ENCODE measurements around the gene SCTR.

SCTR gene

GRCh38 chr2:119414894-119415293 lies 109.4 kb downstream of the SCTR start:
- Histone ChIP-seq H3K27ac (ENCODE audit: low read length) (no peak overlapping the region), H3K4me2 (ENCODE audit: low read depth, low read length) (no peak overlapping the region), H3K9ac (ENCODE audit: low read length) (no peak overlapping the region), H3K9me2 (replicated peaks; ENCODE audit: insufficient read depth, low read length) (no peaks in the 10 kb centered on the region), H3F3A (ENCODE audit: insufficient read depth, low read length) (no peaks in the 10 kb centered on the region), H3K9me3 (replicated peaks; ENCODE audit: insufficient read depth, low read length) (no peaks in the 10 kb centered on the region), H3K4me1 (ENCODE audit: low read length) (0 out of 2 replicates have a peak, but pooled peaks cover 6% of the 10 kb centered on the region), H3K36me3 (replicated peaks; ENCODE audit: insufficient read depth, low read length) (no peaks in the 10 kb centered on the region), H3K4me3 (ENCODE audit: low read length) (no peak overlapping the region), H2AFZ (ENCODE audit: low read length) (no peak overlapping the region), H3K79me2 (ENCODE audit: low read length) (no peaks in the 10 kb centered on the region), H3K27me3 (replicated peaks; ENCODE audit: insufficient read depth, low read length) (no peaks in the 10 kb centered on the region), H4K20me1 (ENCODE audit: insufficient read depth, low read length) (no peaks in the 10 kb centered on the region)
- TF ChIP-seq EZH2 (optimal IDR thresholded peaks at IDR 0.05; ENCODE audit: low read depth, low read length): no peak
- no peak for TF ChIP-seq CTCF (IDR thresholded peaks at IDR 0.05; ENCODE audit: low read length)
- no peak for TF ChIP-seq EZH2phosphoT487 (IDR thresholded peaks at IDR 0.05; ENCODE audit: low read length)
- DNase-seq: no peak

GRCh38 chr2:119409506-119409905 lies 114.8 kb downstream of the SCTR start:
- H3K9me2 ChIP-seq (replicated peaks; ENCODE audit: insufficient read depth, low read length): no peaks in the 10 kb centered on the region
- H3K9me3 ChIP-seq (replicated peaks; ENCODE audit: insufficient read depth, low read length): no peaks in the 10 kb centered on the region
- no peak overlapping the region for H3K4me3 ChIP-seq (ENCODE audit: low read length)
- no peak for TF ChIP-seq CTCF (IDR thresholded peaks at IDR 0.05; ENCODE audit: low read length)
- TF ChIP-seq EZH2phosphoT487 (IDR thresholded peaks at IDR 0.05; ENCODE audit: low read length): no peak
- no peak for TF ChIP-seq EZH2 (optimal IDR thresholded peaks at IDR 0.05; ENCODE audit: low read depth, low read length)
- H3K79me2 ChIP-seq (ENCODE audit: low read length): no peaks in the 10 kb centered on the region
- H3K27me3 ChIP-seq (replicated peaks; ENCODE audit: insufficient read depth, low read length): no peaks in the 10 kb centered on the region
- H3K4me2 ChIP-seq (ENCODE audit: low read depth, low read length): no peak overlapping the region
- no peaks in the 10 kb centered on the region for H4K20me1 ChIP-seq (ENCODE audit: insufficient read depth, low read length)
- H3K4me1 ChIP-seq (ENCODE audit: low read length): peaks cover 6% of the 10 kb centered on the region; the same call in 1 of the 2 replicates
- peaks cover 6% of the 10 kb centered on the region for H3F3A ChIP-seq (ENCODE audit: insufficient read depth, low read length)
- H3K9ac ChIP-seq (ENCODE audit: low read length): no peak overlapping the region
- no peak overlapping the region for H2AFZ ChIP-seq (ENCODE audit: low read length)
- no peak for DNase-seq
- no peaks in the 10 kb centered on the region for H3K36me3 ChIP-seq (replicated peaks; ENCODE audit: insufficient read depth, low read length)
- no peak overlapping the region for H3K27ac ChIP-seq (ENCODE audit: low read length)

- Histone ChIP-seq H4K20me1 (ENCODE audit: insufficient read depth, low read length) (no peaks in the 10 kb centered on the region), H3K79me2 (ENCODE audit: low read length) (no peaks in the 10 kb centered on the region), H3K27me3 (replicated peaks; ENCODE audit: insufficient read depth, low read length) (no peaks in the 10 kb centered on the region), H3F3A (ENCODE audit: insufficient read depth, low read length) (peaks cover 6% of the 10 kb centered on the region), H3K36me3 (replicated peaks; ENCODE audit: insufficient read depth, low read length) (no peaks in the 10 kb centered on the region), H3K9ac (ENCODE audit: low read length) (no peak overlapping the region), H3K9me2 (replicated peaks; ENCODE audit: insufficient read depth, low read length) (no peaks in the 10 kb centered on the region), H3K4me2 (ENCODE audit: low read depth, low read length) (peak overlapping the region; percentile 28; the same call in 1 of the 2 replicates), H2AFZ (ENCODE audit: low read length) (no peak overlapping the region), H3K9me3 (replicated peaks; ENCODE audit: insufficient read depth, low read length) (no peaks in the 10 kb centered on the region), H3K4me1 (ENCODE audit: low read length) (peaks cover 6% of the 10 kb centered on the region; the same call in 1 of the 2 replicates), H3K27ac (ENCODE audit: low read length) (peak overlapping the region; percentile 26; the same call in 1 of the 2 replicates), H3K4me3 (ENCODE audit: low read length) (no peak overlapping the region; the same call in 1 of the 2 replicates)
- DNase-seq: peak; percentile 85
- TF ChIP-seq CTCF (IDR thresholded peaks at IDR 0.05; ENCODE audit: low read length): no peak
- no peak for TF ChIP-seq EZH2 (optimal IDR thresholded peaks at IDR 0.05; ENCODE audit: low read depth, low read length)
Observed at GRCh38 chr2:119408221-119408619, 116.1 kb downstream of the SCTR start.
